ENCODE data around the gene ACOX1.

ACOX1 gene

GRCh38 chr17:75931062-75931461 lies 47.9 kb downstream of the ACOX1 start (continued):
- no peak for TF ChIP-seq ZNF37A (tag by site-specific recombination; IDR thresholded peaks at IDR 0.05)
- TF ChIP-seq KLF17 (tag by site-specific recombination; IDR thresholded peaks at IDR 0.05), result no peak
- TF ChIP-seq, protein P1, sequence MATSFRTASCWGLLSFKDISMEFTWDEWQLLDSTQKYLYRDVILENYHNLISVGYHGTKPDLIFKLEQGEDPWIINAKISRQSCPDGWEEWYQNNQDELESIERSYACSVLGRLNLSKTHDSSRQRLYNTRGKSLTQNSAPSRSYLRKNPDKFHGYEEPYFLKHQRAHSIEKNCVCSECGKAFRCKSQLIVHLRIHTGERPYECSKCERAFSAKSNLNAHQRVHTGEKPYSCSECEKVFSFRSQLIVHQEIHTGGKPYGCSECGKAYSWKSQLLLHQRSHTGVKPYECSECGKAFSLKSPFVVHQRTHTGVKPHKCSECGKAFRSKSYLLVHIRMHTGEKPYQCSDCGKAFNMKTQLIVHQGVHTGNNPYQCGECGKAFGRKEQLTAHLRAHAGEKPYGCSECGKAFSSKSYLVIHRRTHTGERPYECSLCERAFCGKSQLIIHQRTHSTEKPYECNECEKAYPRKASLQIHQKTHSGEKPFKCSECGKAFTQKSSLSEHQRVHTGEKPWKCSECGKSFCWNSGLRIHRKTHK (tag by site-specific recombination; IDR thresholded peaks at IDR 0.05), result no peak
- TF ChIP-seq, protein P2, sequence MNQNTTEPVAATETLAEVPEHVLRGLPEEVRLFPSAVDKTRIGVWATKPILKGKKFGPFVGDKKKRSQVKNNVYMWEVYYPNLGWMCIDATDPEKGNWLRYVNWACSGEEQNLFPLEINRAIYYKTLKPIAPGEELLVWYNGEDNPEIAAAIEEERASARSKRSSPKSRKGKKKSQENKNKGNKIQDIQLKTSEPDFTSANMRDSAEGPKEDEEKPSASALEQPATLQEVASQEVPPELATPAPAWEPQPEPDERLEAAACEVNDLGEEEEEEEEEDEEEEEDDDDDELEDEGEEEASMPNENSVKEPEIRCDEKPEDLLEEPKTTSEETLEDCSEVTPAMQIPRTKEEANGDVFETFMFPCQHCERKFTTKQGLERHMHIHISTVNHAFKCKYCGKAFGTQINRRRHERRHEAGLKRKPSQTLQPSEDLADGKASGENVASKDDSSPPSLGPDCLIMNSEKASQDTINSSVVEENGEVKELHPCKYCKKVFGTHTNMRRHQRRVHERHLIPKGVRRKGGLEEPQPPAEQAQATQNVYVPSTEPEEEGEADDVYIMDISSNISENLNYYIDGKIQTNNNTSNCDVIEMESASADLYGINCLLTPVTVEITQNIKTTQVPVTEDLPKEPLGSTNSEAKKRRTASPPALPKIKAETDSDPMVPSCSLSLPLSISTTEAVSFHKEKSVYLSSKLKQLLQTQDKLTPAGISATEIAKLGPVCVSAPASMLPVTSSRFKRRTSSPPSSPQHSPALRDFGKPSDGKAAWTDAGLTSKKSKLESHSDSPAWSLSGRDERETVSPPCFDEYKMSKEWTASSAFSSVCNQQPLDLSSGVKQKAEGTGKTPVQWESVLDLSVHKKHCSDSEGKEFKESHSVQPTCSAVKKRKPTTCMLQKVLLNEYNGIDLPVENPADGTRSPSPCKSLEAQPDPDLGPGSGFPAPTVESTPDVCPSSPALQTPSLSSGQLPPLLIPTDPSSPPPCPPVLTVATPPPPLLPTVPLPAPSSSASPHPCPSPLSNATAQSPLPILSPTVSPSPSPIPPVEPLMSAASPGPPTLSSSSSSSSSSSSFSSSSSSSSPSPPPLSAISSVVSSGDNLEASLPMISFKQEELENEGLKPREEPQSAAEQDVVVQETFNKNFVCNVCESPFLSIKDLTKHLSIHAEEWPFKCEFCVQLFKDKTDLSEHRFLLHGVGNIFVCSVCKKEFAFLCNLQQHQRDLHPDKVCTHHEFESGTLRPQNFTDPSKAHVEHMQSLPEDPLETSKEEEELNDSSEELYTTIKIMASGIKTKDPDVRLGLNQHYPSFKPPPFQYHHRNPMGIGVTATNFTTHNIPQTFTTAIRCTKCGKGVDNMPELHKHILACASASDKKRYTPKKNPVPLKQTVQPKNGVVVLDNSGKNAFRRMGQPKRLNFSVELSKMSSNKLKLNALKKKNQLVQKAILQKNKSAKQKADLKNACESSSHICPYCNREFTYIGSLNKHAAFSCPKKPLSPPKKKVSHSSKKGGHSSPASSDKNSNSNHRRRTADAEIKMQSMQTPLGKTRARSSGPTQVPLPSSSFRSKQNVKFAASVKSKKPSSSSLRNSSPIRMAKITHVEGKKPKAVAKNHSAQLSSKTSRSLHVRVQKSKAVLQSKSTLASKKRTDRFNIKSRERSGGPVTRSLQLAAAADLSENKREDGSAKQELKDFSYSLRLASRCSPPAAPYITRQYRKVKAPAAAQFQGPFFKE (tag by site-specific recombination; IDR thresholded peaks at IDR 0.05; ENCODE audit: borderline replicate concordance), result no peak
- no peak for TF ChIP-seq SALL2 (tag by site-specific recombination; IDR thresholded peaks at IDR 0.05; ENCODE audit: borderline replicate concordance)
- no peak for TF ChIP-seq ZSCAN30 (tag by site-specific recombination; IDR thresholded peaks at IDR 0.05)
- TF ChIP-seq, protein P3, sequence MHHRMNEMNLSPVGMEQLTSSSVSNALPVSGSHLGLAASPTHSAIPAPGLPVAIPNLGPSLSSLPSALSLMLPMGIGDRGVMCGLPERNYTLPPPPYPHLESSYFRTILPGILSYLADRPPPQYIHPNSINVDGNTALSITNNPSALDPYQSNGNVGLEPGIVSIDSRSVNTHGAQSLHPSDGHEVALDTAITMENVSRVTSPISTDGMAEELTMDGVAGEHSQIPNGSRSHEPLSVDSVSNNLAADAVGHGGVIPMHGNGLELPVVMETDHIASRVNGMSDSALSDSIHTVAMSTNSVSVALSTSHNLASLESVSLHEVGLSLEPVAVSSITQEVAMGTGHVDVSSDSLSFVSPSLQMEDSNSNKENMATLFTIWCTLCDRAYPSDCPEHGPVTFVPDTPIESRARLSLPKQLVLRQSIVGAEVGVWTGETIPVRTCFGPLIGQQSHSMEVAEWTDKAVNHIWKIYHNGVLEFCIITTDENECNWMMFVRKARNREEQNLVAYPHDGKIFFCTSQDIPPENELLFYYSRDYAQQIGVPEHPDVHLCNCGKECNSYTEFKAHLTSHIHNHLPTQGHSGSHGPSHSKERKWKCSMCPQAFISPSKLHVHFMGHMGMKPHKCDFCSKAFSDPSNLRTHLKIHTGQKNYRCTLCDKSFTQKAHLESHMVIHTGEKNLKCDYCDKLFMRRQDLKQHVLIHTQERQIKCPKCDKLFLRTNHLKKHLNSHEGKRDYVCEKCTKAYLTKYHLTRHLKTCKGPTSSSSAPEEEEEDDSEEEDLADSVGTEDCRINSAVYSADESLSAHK (tag by site-specific recombination; IDR thresholded peaks at IDR 0.05), result no peak
- TF ChIP-seq, protein P4, sequence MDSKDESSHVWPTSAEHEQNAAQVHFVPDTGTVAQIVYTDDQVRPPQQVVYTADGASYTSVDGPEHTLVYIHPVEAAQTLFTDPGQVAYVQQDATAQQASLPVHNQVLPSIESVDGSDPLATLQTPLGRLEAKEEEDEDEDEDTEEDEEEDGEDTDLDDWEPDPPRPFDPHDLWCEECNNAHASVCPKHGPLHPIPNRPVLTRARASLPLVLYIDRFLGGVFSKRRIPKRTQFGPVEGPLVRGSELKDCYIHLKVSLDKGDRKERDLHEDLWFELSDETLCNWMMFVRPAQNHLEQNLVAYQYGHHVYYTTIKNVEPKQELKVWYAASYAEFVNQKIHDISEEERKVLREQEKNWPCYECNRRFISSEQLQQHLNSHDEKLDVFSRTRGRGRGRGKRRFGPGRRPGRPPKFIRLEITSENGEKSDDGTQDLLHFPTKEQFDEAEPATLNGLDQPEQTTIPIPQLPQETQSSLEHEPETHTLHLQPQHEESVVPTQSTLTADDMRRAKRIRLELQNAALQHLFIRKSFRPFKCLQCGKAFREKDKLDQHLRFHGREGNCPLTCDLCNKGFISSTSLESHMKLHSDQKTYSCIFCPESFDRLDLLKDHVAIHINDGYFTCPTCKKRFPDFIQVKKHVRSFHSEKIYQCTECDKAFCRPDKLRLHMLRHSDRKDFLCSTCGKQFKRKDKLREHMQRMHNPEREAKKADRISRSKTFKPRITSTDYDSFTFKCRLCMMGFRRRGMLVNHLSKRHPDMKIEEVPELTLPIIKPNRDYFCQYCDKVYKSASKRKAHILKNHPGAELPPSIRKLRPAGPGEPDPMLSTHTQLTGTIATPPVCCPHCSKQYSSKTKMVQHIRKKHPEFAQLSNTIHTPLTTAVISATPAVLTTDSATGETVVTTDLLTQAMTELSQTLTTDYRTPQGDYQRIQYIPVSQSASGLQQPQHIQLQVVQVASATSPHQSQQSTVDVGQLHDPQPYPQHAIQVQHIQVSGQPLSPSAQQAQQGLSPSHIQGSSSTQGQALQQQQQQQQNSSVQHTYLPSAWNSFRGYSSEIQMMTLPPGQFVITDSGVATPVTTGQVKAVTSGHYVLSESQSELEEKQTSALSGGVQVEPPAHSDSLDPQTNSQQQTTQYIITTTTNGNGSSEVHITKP (tag by site-specific recombination; IDR thresholded peaks at IDR 0.05), result no peak
- no peak for TF ChIP-seq ZSCAN23 (tag by site-specific recombination; IDR thresholded peaks at IDR 0.05)
- no peak for TF ChIP-seq ZNF792 (tag by site-specific recombination; IDR thresholded peaks at IDR 0.05)
- no peak for TF ChIP-seq AEBP2 (tag by site-specific recombination; IDR thresholded peaks at IDR 0.05; ENCODE audit: borderline replicate concordance)
- no peak for TF ChIP-seq ZBTB26 (tag by site-specific recombination; optimal IDR thresholded peaks at IDR 0.05)

All from HEK293 (cell line).